Epithelial cell of esophagus (primary cell): ENCODE data around the gene CTAG2.

Experiments
- DNase-seq: peaks from one replicate; pipeline ENCODE4 v3.0.0; 2010; ENCODE audit warnings: low read depth
- H3K4me3 ChIP-seq: 2 replicates; pipeline ENCODE4 v1.5.1; 2011; ENCODE audit warnings: mild to moderate bottlenecking, low read length, control low read depth
- CTCF ChIP-seq: IDR thresholded peaks from 2 replicates; pipeline ENCODE4 v1.5.1; 2011; ENCODE audit warnings: low read depth, mild to moderate bottlenecking, low read length, control low read depth, inconsistent platforms; ENCODE audit not compliant: insufficient read depth; ENCODE audit errors: missing control alignments

CTAG2 gene

GRCh38 chrX:154661170-154661569 lies 7.8 kb upstream of the CTAG2 start:
- no peak for DNase-seq
- H3K4me3 ChIP-seq = no peak overlapping the region
- TF ChIP-seq CTCF = no peak

- no peak overlapping the region for H3K4me3 ChIP-seq
- DNase-seq = no peak
- TF ChIP-seq CTCF = no peak
These were observed 7.2 kb upstream of the CTAG2 start for GRCh38 chrX:154660541-154660940.

GRCh38 chrX:154658957-154659356 lies 5.6 kb upstream of the CTAG2 start:
- TF ChIP-seq CTCF = no peak
- H3K4me3 ChIP-seq = no peak overlapping the region
- DNase-seq = no peak

GRCh38 chrX:154658187-154658586 lies 4.8 kb upstream of the CTAG2 start:
- TF ChIP-seq CTCF = no peak
- DNase-seq = no peak
- no peak overlapping the region for H3K4me3 ChIP-seq

GRCh38 chrX:154657226-154657805 lies 3.9 kb upstream of the CTAG2 start:
- no peak overlapping the region for H3K4me3 ChIP-seq
- no peak for TF ChIP-seq CTCF
- no peak for DNase-seq

- no peak for DNase-seq
- no peak for TF ChIP-seq CTCF
- no peak overlapping the region for H3K4me3 ChIP-seq
These were observed 2.4 kb upstream of the CTAG2 start for GRCh38 chrX:154655786-154656185.

GRCh38 chrX:154655346-154655745 lies 2.0 kb upstream of the CTAG2 start:
- DNase-seq = no peak
- TF ChIP-seq CTCF = no peak
- H3K4me3 ChIP-seq = no peak overlapping the region
